H1 (cell line): ENCODE results near the gene CAT. TPM values are rescaled to one million over a fixed set of nuclear protein-coding genes. Genes with fewer than 3 reads are reported as not detected.

ENCODE experiments used
- CTCF ChIA-PET: fragments of 300-600 bp; sonication (Branson Sonifier 250); formaldehyde crosslinking; loops from one replicate; lab custom pipeline; 2021; ENCODE audit not compliant: partially characterized antibody; lab: Charles Lee
- POLR2A ChIA-PET: fragments of 300-600 bp; sonication (Branson Sonifier 250); formaldehyde crosslinking; loops from one replicate; lab custom pipeline; 2021; ENCODE audit warnings: inconsistent platforms; ENCODE audit not compliant: partially characterized antibody; lab: Charles Lee
- DNase-seq, 2 experiments: peaks; one replicate each; pipeline versions ENCODE4 v3.0.0 to v3.0.0-alpha.2; 2010 to 2022; ENCODE audit warnings: low spot score in 2 of 2, low read depth in 1 of 2, mixed read lengths in 1 of 2
- FAIRE-seq: peaks from 2 replicates; lab custom pipeline; 2011; peaks lifted over from hg19 to GRCh38; lab: Jason Lieb, UNC
- H2AFZ ChIP-seq: 2 replicates; pipeline ENCODE4 v1.8.1; 2012; ENCODE audit warnings: low read length, inconsistent platforms
- H2AK5ac ChIP-seq: 2 replicates; pipeline ENCODE4 v1.6.1; 2013; ENCODE audit warnings: low read depth, low read length
- H2BK120ac ChIP-seq: replicated peaks from 2 replicates; pipeline ENCODE3; 2013; ENCODE audit warnings: low read depth, low read length, inconsistent platforms
- H2BK12ac ChIP-seq: 2 replicates; pipeline ENCODE4 v1.6.1; 2013; ENCODE audit warnings: low read depth, low read length
- H2BK15ac ChIP-seq: 2 replicates; pipeline ENCODE4 v1.6.1; 2013; ENCODE audit warnings: low read length
- H2BK20ac ChIP-seq: 2 replicates; pipeline ENCODE4 v1.6.1; 2013; ENCODE audit warnings: low read length
- H2BK5ac ChIP-seq: 2 replicates; pipeline ENCODE4 v1.6.1; 2013; ENCODE audit warnings: low read depth, low read length
- H3K14ac ChIP-seq: 2 replicates; pipeline ENCODE4 v1.6.1; 2013; ENCODE audit warnings: inconsistent platforms; ENCODE audit not compliant: insufficient read length
- H3K18ac ChIP-seq: 2 replicates; pipeline ENCODE4 v1.6.1; 2013; ENCODE audit warnings: low read length; ENCODE audit errors: extremely low read depth
- H3K23ac ChIP-seq: 2 replicates; pipeline ENCODE4 v1.6.1; 2013; ENCODE audit warnings: inconsistent platforms; ENCODE audit not compliant: insufficient read length
- H3K23me2 ChIP-seq: 2 replicates; pipeline ENCODE4 v1.6.1; 2013; ENCODE audit warnings: low read depth, low read length
- H3K27ac ChIP-seq: 2 replicates; pipeline ENCODE4 v1.6.1; 2011; ENCODE audit warnings: low read depth, low read length, inconsistent platforms
- H3K27me3 ChIP-seq, 4 experiments: replicated peaks in 1 of 4; 1 replicate in 1 of 4; 2 replicates in 3 of 4; pipeline versions ENCODE4 v1.6.1 to v1.8.1; 2011 to 2013; ENCODE audit warnings: low read length in 3 of 4, mild to moderate bottlenecking in 3 of 4, inconsistent platforms in 2 of 4, mixed read lengths in 2 of 4, moderate library complexity in 1 of 4; ENCODE audit not compliant: control insufficient read depth in 3 of 4, insufficient read depth in 3 of 4; ENCODE audit errors: extremely low read depth in 1 of 4
- H3K36me3 ChIP-seq, 4 experiments: 2 replicates each; pipeline versions ENCODE4 v1.6.1 to v1.8.1; 2011 to 2013; ENCODE audit warnings: mild to moderate bottlenecking in 4 of 4, low read length in 3 of 4, moderate library complexity in 2 of 4, control low read depth in 1 of 4, inconsistent platforms in 1 of 4; ENCODE audit not compliant: insufficient read depth in 4 of 4, control insufficient read depth in 2 of 4
- H3K4ac ChIP-seq: replicated peaks from 2 replicates; pipeline ENCODE3; 2013; ENCODE audit warnings: low read length, low read depth, mixed read lengths, inconsistent platforms; ENCODE audit not compliant: insufficient read length
- H3K4me1 ChIP-seq, 4 experiments: replicated peaks in 1 of 4; 1 replicate in 1 of 4; 2 replicates in 3 of 4; pipeline versions ENCODE4 v1.6.1 to v1.8.1; 2011 to 2013; ENCODE audit warnings: low read length in 3 of 4, inconsistent platforms in 2 of 4, mixed read lengths in 1 of 4; ENCODE audit not compliant: insufficient read depth in 4 of 4, control insufficient read depth in 3 of 4
- H3K4me2 ChIP-seq, 2 experiments: 2 replicates each; pipeline versions ENCODE4 v1.6.1 to v1.8.1; 2011 to 2013; ENCODE audit warnings: low read depth in 2 of 2, low read length in 2 of 2, control low read depth in 1 of 2, inconsistent platforms in 1 of 2, mild to moderate bottlenecking in 1 of 2; ENCODE audit not compliant: insufficient read depth in 1 of 2
- H3K4me3 ChIP-seq, 4 experiments: fragments of 200-600, 300-600 bp in 1 of 4; sonication (generic), shearing (Covaris generic), sonication (Bioruptor Twin) in 1 of 4; 2 replicates each; pipeline versions ENCODE4 v1.5.1 to v1.8.1; 2011 to 2016; ENCODE audit warnings: low read length in 4 of 4, low read depth in 3 of 4, control low read depth in 2 of 4, inconsistent platforms in 2 of 4, mild to moderate bottlenecking in 2 of 4, mixed read lengths in 1 of 4, moderate library complexity in 1 of 4; ENCODE audit not compliant: insufficient read depth in 2 of 4; ENCODE audit errors: extremely low read depth in 1 of 4
- H3K56ac ChIP-seq: replicated peaks from 2 replicates; pipeline ENCODE3; 2013; ENCODE audit warnings: low read depth, mild to moderate bottlenecking, mixed read lengths, low read length, inconsistent platforms; ENCODE audit not compliant: insufficient read length
- H3K79me1 ChIP-seq: 2 replicates; pipeline ENCODE4 v1.6.1; 2013; ENCODE audit warnings: low read depth, low read length, control low read depth
- H3K79me2 ChIP-seq, 2 experiments: 2 replicates each; pipeline versions ENCODE4 v1.6.1 to v1.8.1; 2012 to 2013; ENCODE audit warnings: low read length in 2 of 2, mild to moderate bottlenecking in 2 of 2, inconsistent platforms in 1 of 2; ENCODE audit not compliant: insufficient read depth in 2 of 2, control insufficient read depth in 1 of 2
- H3K9ac ChIP-seq, 4 experiments: replicated peaks in 1 of 4; 1 replicate in 1 of 4; 2 replicates in 3 of 4; pipeline versions ENCODE4 v1.6.1 to v1.8.1; 2011 to 2013; ENCODE audit warnings: low read depth in 3 of 4, low read length in 3 of 4, control low read depth in 2 of 4, mild to moderate bottlenecking in 2 of 4, moderate library complexity in 2 of 4, inconsistent platforms in 1 of 4; ENCODE audit errors: extremely low read depth in 1 of 4
- H3K9me3 ChIP-seq, 2 experiments: 2 replicates each; pipeline versions ENCODE4 v1.6.1 to v1.8.1; 2012 to 2013; ENCODE audit warnings: mild to moderate bottlenecking in 2 of 2, moderate library complexity in 2 of 2, control low read depth in 1 of 2, inconsistent platforms in 1 of 2, low read depth in 1 of 2, low read length in 1 of 2, mixed read lengths in 1 of 2; ENCODE audit not compliant: insufficient read depth in 2 of 2
- H4K20me1 ChIP-seq, 2 experiments: replicated peaks in 1 of 2; 2 replicates each; pipeline versions ENCODE3 to v1.8.1; 2011 to 2013; ENCODE audit warnings: inconsistent platforms in 2 of 2, low read length in 2 of 2, mild to moderate bottlenecking in 1 of 2; ENCODE audit not compliant: insufficient read depth in 2 of 2, control insufficient read depth in 1 of 2
- H4K5ac ChIP-seq: 2 replicates; pipeline ENCODE4 v1.6.1; 2013; ENCODE audit warnings: low read length, low read depth, mixed read lengths, inconsistent platforms; ENCODE audit not compliant: insufficient read length
- H4K8ac ChIP-seq: 2 replicates; pipeline ENCODE4 v1.8.0; 2013; ENCODE audit warnings: mild to moderate bottlenecking, moderate library complexity, low read length, inconsistent platforms; ENCODE audit not compliant: insufficient read depth; ENCODE audit errors: extremely low read depth
- H4K91ac ChIP-seq: replicated peaks from 2 replicates; pipeline ENCODE3; 2013; ENCODE audit warnings: low read length, mixed read lengths, inconsistent platforms; ENCODE audit not compliant: insufficient read length
- ASH2L ChIP-seq: fragments of 200-600, 300-600 bp; sonication (generic); IDR thresholded peaks from one replicate; pipeline ENCODE4 v1.7.1; 2017; ENCODE audit warnings: low read length
- CBX8 ChIP-seq: fragments of 300-800, 300-1000 bp; sonication (generic); IDR thresholded peaks from 2 replicates; pipeline ENCODE4 v1.7.1; 2016; ENCODE audit warnings: low read depth, low read length, borderline replicate concordance
- CTCF ChIP-seq, 3 experiments: IDR thresholded peaks; 1 replicate in 2 of 3; 2 replicates in 1 of 3; pipeline versions ENCODE4 v1.5.1 to v1.6.1; 2011; ENCODE audit warnings: low read length in 3 of 3, mild to moderate bottlenecking in 3 of 3, inconsistent platforms in 2 of 3, low read depth in 1 of 3, moderate library complexity in 1 of 3; ENCODE audit not compliant: insufficient read depth in 1 of 3; ENCODE audit errors: control extremely low read depth in 1 of 3
- E2F6 ChIP-seq: IDR thresholded peaks from 2 replicates; pipeline ENCODE4 v1.6.1; 2012; ENCODE audit warnings: inconsistent platforms
- HDAC2 ChIP-seq, 2 experiments: fragments of 300-600 bp in 1 of 2; sonication (generic) in 1 of 2; IDR thresholded peaks; 2 replicates each; pipeline ENCODE4 v1.6.1; 2011 to 2012; ENCODE audit warnings: low read depth in 2 of 2, low read length in 2 of 2, mild to moderate bottlenecking in 2 of 2, moderate library complexity in 2 of 2, borderline replicate concordance in 1 of 2, inconsistent platforms in 1 of 2
- JUND ChIP-seq: IDR thresholded peaks from 2 replicates; pipeline ENCODE4 v1.6.1; 2011; ENCODE audit warnings: mild to moderate bottlenecking, improper control_type of control experiment, low read length
- KDM4A ChIP-seq: IDR thresholded peaks from one replicate; pipeline ENCODE4 v1.7.1; 2012; ENCODE audit warnings: low read depth, mild to moderate bottlenecking, moderate library complexity, low read length, inconsistent platforms; ENCODE audit not compliant: severe bottlenecking
- RFX5 ChIP-seq: IDR thresholded peaks from 2 replicates; pipeline ENCODE4 v1.6.1; 2011; ENCODE audit warnings: low read depth, low read length, improper control_type of control experiment, borderline replicate concordance
- SAP30 ChIP-seq: fragments of 300-600 bp; sonication (generic); IDR thresholded peaks from 2 replicates; pipeline ENCODE4 v1.7.1; 2012; ENCODE audit warnings: low read length, moderate library complexity, mild to moderate bottlenecking, inconsistent platforms; ENCODE audit not compliant: insufficient read depth, insufficient replicate concordance
- SUZ12 ChIP-seq: fragments of 200-600 bp; sonication (generic); IDR thresholded peaks from 2 replicates; pipeline ENCODE4 v1.6.1; 2012; ENCODE audit warnings: mild to moderate bottlenecking, inconsistent platforms, low read length, moderate library complexity, mixed read lengths
- WGBS, 2 experiments: shearing (Covaris generic) in 1 of 2; methylation state at CpG; one replicate each; pipeline versions ENCODE4 v1.1.6 to v1.1.7; 2013 to 2015; ENCODE audit warnings: low lambda C conversion rate in 2 of 2, mixed read lengths in 2 of 2, inconsistent platforms in 1 of 2, low coverage in 1 of 2, missing lambda C conversion rate in 1 of 2; ENCODE audit not compliant: insufficient replicate concordance in 2 of 2, insufficient coverage in 1 of 2, insufficient read length in 1 of 2; ENCODE audit errors: extremely low coverage in 1 of 2, missing lambda C conversion rate in 1 of 2; 5-methylcytosine and 5-hydroxymethylcytosine counted together
- polyA plus RNA-seq, 7 experiments: library from polyadenylated mRNA; depleted of rRNA in 3 of 7; stranded (reverse) in 5 of 7; unstranded in 2 of 7; fragments of >200 nt in 5 of 7; fragments of 200-250 nt in 2 of 7; gene quantifications; 1 replicate in 5 of 7; 2 replicates in 1 of 7; 4 replicates in 1 of 7; pipeline versions ENCODE4 v1.2.1 to v1.2.3, GENCODE V29; 2011 to 2013; ENCODE audit warnings: missing spikeins in 2 of 7, mixed read lengths in 2 of 7
- total RNA-seq: library from RNA; stranded (reverse); fragmentation: NEBNext Ultra II Directional; extraction: Animal tissue kit (Norgen Biotek cat#: 25700); gene quantifications from 2 replicates; pipeline ENCODE4 v1.2.1, GENCODE V29; 2021

The CAT gene
- total and polyA plus RNA-seq, 2 of the 8 experiments (the other 6 are each of a cell fraction or from before 2014, with no cell fraction given), result 9.6 to 15.0 TPM

GRCh38 chr11:34461215-34461614, 22.5 kb downstream of the CAT start:
- H4K91ac ChIP-seq, result no peak overlapping the region
- no peak overlapping the region for H2AFZ ChIP-seq
- WGBS, 2 experiments, result 89% methylated on average over 14 of the region's 14 CpGs; no CpG with 5 or more reads in 1 of the 2 experiments
- no peak for DNase-seq
- no peak overlapping the region; the same call in 1 of the 2 replicates for H4K8ac ChIP-seq
- H2BK15ac ChIP-seq, result no peak overlapping the region
- H3K4me2 ChIP-seq, result no peak overlapping the region
- no peaks in the 10 kb centered on the region for H3K4me1 ChIP-seq
- H4K5ac ChIP-seq, result no peak overlapping the region
- ChIA-PET POLR2A (no interaction called here), CTCF (interaction anchor here (0.7 to 1.4 kb wide), 2 partner anchors 15 to 44 kb away, joined by 5 read pairs; no protein-coding TSS in a partner anchor)
- H3K9me3 ChIP-seq, result peaks cover 4 to 6% of the 10 kb centered on the region in 2 experiments; a peak in 2 of 4 replicates
- no peak overlapping the region for H3K56ac ChIP-seq
- no peak overlapping the region for H3K18ac ChIP-seq
- H2AK5ac ChIP-seq, result no peak overlapping the region
- FAIRE-seq, result no peak
- H3K23me2 ChIP-seq, result no peaks in the 10 kb centered on the region
- no peak overlapping the region for H3K9ac ChIP-seq
- H3K27me3 ChIP-seq, result no peaks in the 10 kb centered on the region
- no peak overlapping the region for H3K14ac ChIP-seq
- H2BK5ac ChIP-seq, result no peak overlapping the region
- no peaks in the 10 kb centered on the region for H3K79me2 ChIP-seq
- H3K4ac ChIP-seq, result no peak overlapping the region
- no peak overlapping the region for H2BK120ac ChIP-seq
- H2BK20ac ChIP-seq, result no peak overlapping the region
- H3K23ac ChIP-seq, result no peak overlapping the region
- H3K4me3 ChIP-seq, result no peak overlapping the region
- no peaks in the 10 kb centered on the region for H4K20me1 ChIP-seq
- H3K36me3 ChIP-seq, result peaks cover 0 to 14% (median 7%) of the 10 kb centered on the region in 4 experiments; a peak in 5 of 8 replicates
- no peak overlapping the region for H2BK12ac ChIP-seq
- no peak overlapping the region for H3K27ac ChIP-seq
- H3K79me1 ChIP-seq, result no peaks in the 10 kb centered on the region
- TF ChIP-seq SUZ12 (no peak), SAP30 (no peak), E2F6 (no peak), CTCF (IDR thresholded peaks at IDR 0.05; ENCODE audit: control extremely low read depth in 1 of 3, insufficient read depth in 1 of 3, low read depth in 1 of 3, low read length in 3 of 3) (no peak), ASH2L (no peak), KDM4A (no peak), CBX8 (no peak), JUND (no peak), HDAC2 (IDR thresholded peaks at IDR 0.05; ENCODE audit: borderline replicate concordance in 1 of 2, low read depth in 2 of 2, low read length in 2 of 2) (no peak), RFX5 (no peak)
